GM23338 (cell line): Measurements from ENCODE around the gene NFATC2IP. TPM values are rescaled to one million over a fixed set of nuclear protein-coding genes. Genes with fewer than 3 reads are reported as not detected.

ENCODE experiments used
- ATAC-seq: fragments of 200-7000 bp; cut with Tn5 transposase; 3 replicates; pipeline ENCODE4 v1.9.1; 2020
- DNase-seq: peaks from one replicate; pipeline ENCODE4 v3.0.0-alpha.2; 2015; ENCODE audit warnings: low spot score
- H2AFZ ChIP-seq: fragments of 200-600 bp; sonication (generic); 2 replicates; pipeline ENCODE4 v1.8.0; 2016; ENCODE audit warnings: antibody characterized with exemption, mild to moderate bottlenecking, moderate library complexity
- H3F3A ChIP-seq: fragments of 200-600 bp; sonication (generic); replicated peaks from 2 replicates; pipeline ENCODE4 v1.8.0; 2017; ENCODE audit warnings: antibody characterized with exemption, mixed run types, low read depth
- H3K27ac ChIP-seq: fragments of 200-600 bp; sonication (generic); 2 replicates; pipeline ENCODE4 v1.6.1; 2016; ENCODE audit warnings: low read depth
- H3K27me3 ChIP-seq: fragments of 200-600 bp; sonication (generic); 2 replicates; pipeline ENCODE4 v1.8.0; 2016; ENCODE audit warnings: mild to moderate bottlenecking, mixed run types, moderate library complexity; ENCODE audit not compliant: insufficient read depth
- H3K36me3 ChIP-seq: fragments of 200-600 bp; sonication (generic); 2 replicates; pipeline ENCODE4 v1.8.0; 2016; ENCODE audit warnings: mild to moderate bottlenecking; ENCODE audit not compliant: insufficient read depth
- H3K4me1 ChIP-seq: fragments of 200-600 bp; sonication (generic); 2 replicates; pipeline ENCODE4 v1.8.0; 2016; ENCODE audit warnings: mild to moderate bottlenecking, moderate library complexity; ENCODE audit not compliant: insufficient read depth
- H3K4me2 ChIP-seq: fragments of 200-600 bp; sonication (generic); 2 replicates; pipeline ENCODE4 v1.7.1; 2017; ENCODE audit warnings: mixed run types
- H3K4me3 ChIP-seq: fragments of 200-600 bp; sonication (generic); 2 replicates; pipeline ENCODE4 v1.6.1; 2016; ENCODE audit warnings: mixed run types
- H3K79me2 ChIP-seq: fragments of 200-600 bp; sonication (generic); replicated peaks from 2 replicates; pipeline ENCODE4 v1.8.0; 2017; ENCODE audit warnings: mild to moderate bottlenecking; ENCODE audit not compliant: insufficient read depth
- H3K9me2 ChIP-seq: fragments of 200-600 bp; sonication (generic); 2 replicates; pipeline ENCODE4 v1.8.0; 2017; ENCODE audit not compliant: insufficient read depth
- H4K20me1 ChIP-seq: fragments of 200-600 bp; sonication (generic); replicated peaks from 2 replicates; pipeline ENCODE4 v1.8.0; 2017; ENCODE audit warnings: mild to moderate bottlenecking; ENCODE audit not compliant: insufficient read depth
- H3K27ac Mint-ChIP-seq: 2 replicates; pipeline ENCODE4 v1.8.0; 2020; ENCODE audit warnings: inconsistent platforms, mild to moderate bottlenecking, moderate library complexity, mixed read lengths
- H3K27me3 Mint-ChIP-seq: 3 replicates; pipeline ENCODE4 v1.8.0; 2022; ENCODE audit warnings: low read depth, mild to moderate bottlenecking, moderate library complexity, mixed read lengths, inconsistent platforms; ENCODE audit not compliant: insufficient read depth, poor library complexity
- H3K36me3 Mint-ChIP-seq: 3 replicates; pipeline ENCODE4 v1.8.0; 2021; ENCODE audit warnings: low read depth, mild to moderate bottlenecking, inconsistent platforms, moderate library complexity, mixed read lengths
- H3K4me1 Mint-ChIP-seq: 3 replicates; pipeline ENCODE4 v1.8.0; 2020; ENCODE audit warnings: mild to moderate bottlenecking, inconsistent platforms, mixed read lengths
- H3K4me3 Mint-ChIP-seq: 3 replicates; pipeline ENCODE4 v1.8.0; 2021; ENCODE audit warnings: moderate library complexity, mild to moderate bottlenecking, inconsistent platforms, mixed read lengths
- H3K9me3 Mint-ChIP-seq: 3 replicates; pipeline ENCODE4 v1.8.0; 2020; ENCODE audit warnings: moderate library complexity, mild to moderate bottlenecking, inconsistent platforms, mixed read lengths
- CREB1 ChIP-seq: fragments of 250-450 bp; sonication (Bioruptor Pico); IDR thresholded peaks from 2 replicates; pipeline ENCODE4 v1.5.0; 2020; ENCODE audit warnings: low read depth, mild to moderate bottlenecking, moderate library complexity
- EZH2 ChIP-seq: fragments of 200-600 bp; sonication (generic); IDR thresholded peaks from one replicate; pipeline ENCODE4 v1.8.0; 2017; ENCODE audit warnings: antibody characterized with exemption, mild to moderate bottlenecking, low read depth; ENCODE audit not compliant: unreplicated experiment
- EZH2phosphoT487 ChIP-seq: fragments of 200-600 bp; sonication (generic); IDR thresholded peaks from one replicate; pipeline ENCODE4 v1.8.1; 2018; ENCODE audit warnings: antibody characterized with exemption; ENCODE audit not compliant: unreplicated experiment
- JUNB ChIP-seq: IDR thresholded peaks from one replicate; pipeline ENCODE4 v1.6.1; 2016; ENCODE audit warnings: antibody characterized with exemption; ENCODE audit not compliant: unreplicated experiment
- NANOG ChIP-seq: IDR thresholded peaks from 2 replicates; pipeline ENCODE4 v1.6.1; 2016; ENCODE audit warnings: antibody characterized with exemption, borderline replicate concordance
- POLR2AphosphoS5 ChIP-seq: IDR thresholded peaks from 2 replicates; pipeline ENCODE4 v1.6.1; 2016; ENCODE audit warnings: antibody characterized with exemption, low read depth
- STAT1 ChIP-seq: IDR thresholded peaks from one replicate; pipeline ENCODE4 v1.6.1; 2016; ENCODE audit warnings: antibody characterized with exemption; ENCODE audit not compliant: unreplicated experiment
- ZNF114 ChIP-seq: fragments of 250-450 bp; sonication (Bioruptor Pico); IDR thresholded peaks from 2 replicates; pipeline ENCODE4 v1.5.0; 2020; ENCODE audit warnings: mild to moderate bottlenecking, moderate library complexity
- polyA plus RNA-seq: library from polyadenylated mRNA; unstranded; fragments of >200 nt; fragmentation: Nextera tagmentation; extraction: Ambion mirVana; gene quantifications from 2 replicates; pipeline ENCODE4 v1.2.1, GENCODE V29; 2016
- total RNA-seq: library from RNA; depleted of rRNA; stranded (reverse); fragments of >200 nt; shearing (Covaris generic); gene quantifications from 2 replicates; pipeline ENCODE4 v1.2.3, GENCODE V29; 2014
- TF ChIP-seq, protein P1 (sequence below): fragments of 250-450 bp; sonication (Bioruptor Pico); IDR thresholded peaks from 2 replicates; pipeline ENCODE4 v1.5.0; 2020; ENCODE audit warnings: mild to moderate bottlenecking, moderate library complexity
- TF ChIP-seq, protein P2 (sequence below): IDR thresholded peaks from 2 replicates; pipeline ENCODE4 v1.6.1; 2016; ENCODE audit warnings: antibody characterized with exemption
- TF ChIP-seq, protein P3 (sequence below): IDR thresholded peaks from one replicate; pipeline ENCODE4 v1.6.1; 2018; ENCODE audit warnings: antibody characterized with exemption; ENCODE audit not compliant: unreplicated experiment
- TF ChIP-seq, protein P4 (sequence below), 2 experiments: fragments of 200-600 bp in 1 of 2; sonication (generic) in 1 of 2; conservative IDR thresholded peaks; 2 replicates each; pipeline versions ENCODE4 v1.5.1 to v1.6.1; 2016 to 2017; ENCODE audit warnings: antibody characterized with exemption in 2 of 2, low read depth in 2 of 2, mild to moderate bottlenecking in 2 of 2, moderate library complexity in 1 of 2

The NFATC2IP gene
- total and polyA plus RNA-seq, 2 experiments from 2014 or later = 23.5 to 65.4 TPM

DNA sequence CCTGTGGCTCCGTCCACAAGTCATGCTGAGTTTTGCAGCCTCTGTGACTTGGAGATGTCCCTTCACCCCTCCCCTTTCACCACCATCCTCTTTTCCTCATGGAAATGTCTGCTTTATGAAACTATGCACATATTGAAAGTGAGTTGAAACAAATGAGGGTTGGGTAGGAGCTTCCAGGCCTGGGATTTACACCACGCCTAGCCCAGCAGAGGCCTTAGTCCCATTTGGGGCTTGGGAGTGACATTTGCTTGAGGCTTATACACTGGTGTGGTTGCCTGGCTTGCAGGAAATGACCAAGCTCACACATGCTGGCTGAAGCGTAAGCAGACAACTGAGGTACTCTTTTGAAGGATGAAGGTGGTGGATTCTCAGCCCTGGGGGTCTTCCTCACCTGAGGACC is 13.3 kb downstream of the NFATC2IP start:
- TF ChIP-seq CREB1 (CRISPR knock-in tag) (no peak), EZH2 (no peak), STAT1 (no peak), EZH2phosphoT487 (no peak), ZNF114 (CRISPR knock-in tag) (no peak), POLR2AphosphoS5 (no peak), JUNB (no peak), NANOG (no peak)
- TF ChIP-seq, protein P1, sequence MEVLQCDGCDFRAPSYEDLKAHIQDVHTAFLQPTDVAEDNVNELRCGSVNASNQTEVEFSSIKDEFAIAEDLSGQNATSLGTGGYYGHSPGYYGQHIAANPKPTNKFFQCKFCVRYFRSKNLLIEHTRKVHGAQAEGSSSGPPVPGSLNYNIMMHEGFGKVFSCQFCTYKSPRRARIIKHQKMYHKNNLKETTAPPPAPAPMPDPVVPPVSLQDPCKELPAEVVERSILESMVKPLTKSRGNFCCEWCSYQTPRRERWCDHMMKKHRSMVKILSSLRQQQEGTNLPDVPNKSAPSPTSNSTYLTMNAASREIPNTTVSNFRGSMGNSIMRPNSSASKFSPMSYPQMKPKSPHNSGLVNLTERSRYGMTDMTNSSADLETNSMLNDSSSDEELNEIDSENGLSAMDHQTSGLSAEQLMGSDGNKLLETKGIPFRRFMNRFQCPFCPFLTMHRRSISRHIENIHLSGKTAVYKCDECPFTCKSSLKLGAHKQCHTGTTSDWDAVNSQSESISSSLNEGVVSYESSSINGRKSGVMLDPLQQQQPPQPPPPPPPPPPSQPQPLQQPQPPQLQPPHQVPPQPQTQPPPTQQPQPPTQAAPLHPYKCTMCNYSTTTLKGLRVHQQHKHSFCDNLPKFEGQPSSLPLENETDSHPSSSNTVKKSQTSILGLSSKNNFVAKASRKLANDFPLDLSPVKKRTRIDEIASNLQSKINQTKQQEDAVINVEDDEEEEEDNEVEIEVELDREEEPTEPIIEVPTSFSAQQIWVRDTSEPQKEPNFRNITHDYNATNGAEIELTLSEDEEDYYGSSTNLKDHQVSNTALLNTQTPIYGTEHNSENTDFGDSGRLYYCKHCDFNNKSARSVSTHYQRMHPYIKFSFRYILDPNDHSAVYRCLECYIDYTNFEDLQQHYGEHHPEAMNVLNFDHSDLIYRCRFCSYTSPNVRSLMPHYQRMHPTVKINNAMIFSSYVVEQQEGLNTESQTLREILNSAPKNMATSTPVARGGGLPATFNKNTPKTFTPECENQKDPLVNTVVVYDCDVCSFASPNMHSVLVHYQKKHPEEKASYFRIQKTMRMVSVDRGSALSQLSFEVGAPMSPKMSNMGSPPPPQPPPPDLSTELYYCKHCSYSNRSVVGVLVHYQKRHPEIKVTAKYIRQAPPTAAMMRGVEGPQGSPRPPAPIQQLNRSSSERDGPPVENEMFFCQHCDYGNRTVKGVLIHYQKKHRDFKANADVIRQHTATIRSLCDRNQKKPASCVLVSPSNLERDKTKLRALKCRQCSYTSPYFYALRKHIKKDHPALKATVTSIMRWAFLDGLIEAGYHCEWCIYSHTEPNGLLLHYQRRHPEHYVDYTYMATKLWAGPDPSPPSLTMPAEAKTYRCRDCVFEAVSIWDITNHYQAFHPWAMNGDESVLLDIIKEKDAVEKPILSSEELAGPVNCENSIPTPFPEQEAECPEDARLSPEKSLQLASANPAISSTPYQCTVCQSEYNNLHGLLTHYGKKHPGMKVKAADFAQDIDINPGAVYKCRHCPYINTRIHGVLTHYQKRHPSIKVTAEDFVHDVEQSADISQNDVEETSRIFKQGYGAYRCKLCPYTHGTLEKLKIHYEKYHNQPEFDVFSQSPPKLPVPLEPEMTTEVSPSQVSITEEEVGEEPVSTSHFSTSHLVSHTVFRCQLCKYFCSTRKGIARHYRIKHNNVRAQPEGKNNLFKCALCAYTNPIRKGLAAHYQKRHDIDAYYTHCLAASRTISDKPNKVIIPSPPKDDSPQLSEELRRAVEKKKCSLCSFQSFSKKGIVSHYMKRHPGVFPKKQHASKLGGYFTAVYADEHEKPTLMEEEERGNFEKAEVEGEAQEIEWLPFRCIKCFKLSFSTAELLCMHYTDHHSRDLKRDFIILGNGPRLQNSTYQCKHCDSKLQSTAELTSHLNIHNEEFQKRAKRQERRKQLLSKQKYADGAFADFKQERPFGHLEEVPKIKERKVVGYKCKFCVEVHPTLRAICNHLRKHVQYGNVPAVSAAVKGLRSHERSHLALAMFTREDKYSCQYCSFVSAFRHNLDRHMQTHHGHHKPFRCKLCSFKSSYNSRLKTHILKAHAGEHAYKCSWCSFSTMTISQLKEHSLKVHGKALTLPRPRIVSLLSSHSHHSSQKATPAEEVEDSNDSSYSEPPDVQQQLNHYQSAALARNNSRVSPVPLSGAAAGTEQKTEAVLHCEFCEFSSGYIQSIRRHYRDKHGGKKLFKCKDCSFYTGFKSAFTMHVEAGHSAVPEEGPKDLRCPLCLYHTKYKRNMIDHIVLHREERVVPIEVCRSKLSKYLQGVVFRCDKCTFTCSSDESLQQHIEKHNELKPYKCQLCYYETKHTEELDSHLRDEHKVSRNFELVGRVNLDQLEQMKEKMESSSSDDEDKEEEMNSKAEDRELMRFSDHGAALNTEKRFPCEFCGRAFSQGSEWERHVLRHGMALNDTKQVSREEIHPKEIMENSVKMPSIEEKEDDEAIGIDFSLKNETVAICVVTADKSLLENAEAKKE = no peak
- TF ChIP-seq, protein P2, sequence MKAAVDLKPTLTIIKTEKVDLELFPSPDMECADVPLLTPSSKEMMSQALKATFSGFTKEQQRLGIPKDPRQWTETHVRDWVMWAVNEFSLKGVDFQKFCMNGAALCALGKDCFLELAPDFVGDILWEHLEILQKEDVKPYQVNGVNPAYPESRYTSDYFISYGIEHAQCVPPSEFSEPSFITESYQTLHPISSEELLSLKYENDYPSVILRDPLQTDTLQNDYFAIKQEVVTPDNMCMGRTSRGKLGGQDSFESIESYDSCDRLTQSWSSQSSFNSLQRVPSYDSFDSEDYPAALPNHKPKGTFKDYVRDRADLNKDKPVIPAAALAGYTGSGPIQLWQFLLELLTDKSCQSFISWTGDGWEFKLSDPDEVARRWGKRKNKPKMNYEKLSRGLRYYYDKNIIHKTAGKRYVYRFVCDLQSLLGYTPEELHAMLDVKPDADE = no peak
- TF ChIP-seq, protein P3, sequence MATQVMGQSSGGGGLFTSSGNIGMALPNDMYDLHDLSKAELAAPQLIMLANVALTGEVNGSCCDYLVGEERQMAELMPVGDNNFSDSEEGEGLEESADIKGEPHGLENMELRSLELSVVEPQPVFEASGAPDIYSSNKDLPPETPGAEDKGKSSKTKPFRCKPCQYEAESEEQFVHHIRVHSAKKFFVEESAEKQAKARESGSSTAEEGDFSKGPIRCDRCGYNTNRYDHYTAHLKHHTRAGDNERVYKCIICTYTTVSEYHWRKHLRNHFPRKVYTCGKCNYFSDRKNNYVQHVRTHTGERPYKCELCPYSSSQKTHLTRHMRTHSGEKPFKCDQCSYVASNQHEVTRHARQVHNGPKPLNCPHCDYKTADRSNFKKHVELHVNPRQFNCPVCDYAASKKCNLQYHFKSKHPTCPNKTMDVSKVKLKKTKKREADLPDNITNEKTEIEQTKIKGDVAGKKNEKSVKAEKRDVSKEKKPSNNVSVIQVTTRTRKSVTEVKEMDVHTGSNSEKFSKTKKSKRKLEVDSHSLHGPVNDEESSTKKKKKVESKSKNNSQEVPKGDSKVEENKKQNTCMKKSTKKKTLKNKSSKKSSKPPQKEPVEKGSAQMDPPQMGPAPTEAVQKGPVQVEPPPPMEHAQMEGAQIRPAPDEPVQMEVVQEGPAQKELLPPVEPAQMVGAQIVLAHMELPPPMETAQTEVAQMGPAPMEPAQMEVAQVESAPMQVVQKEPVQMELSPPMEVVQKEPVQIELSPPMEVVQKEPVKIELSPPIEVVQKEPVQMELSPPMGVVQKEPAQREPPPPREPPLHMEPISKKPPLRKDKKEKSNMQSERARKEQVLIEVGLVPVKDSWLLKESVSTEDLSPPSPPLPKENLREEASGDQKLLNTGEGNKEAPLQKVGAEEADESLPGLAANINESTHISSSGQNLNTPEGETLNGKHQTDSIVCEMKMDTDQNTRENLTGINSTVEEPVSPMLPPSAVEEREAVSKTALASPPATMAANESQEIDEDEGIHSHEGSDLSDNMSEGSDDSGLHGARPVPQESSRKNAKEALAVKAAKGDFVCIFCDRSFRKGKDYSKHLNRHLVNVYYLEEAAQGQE = no peak
- TF ChIP-seq, protein P4, sequence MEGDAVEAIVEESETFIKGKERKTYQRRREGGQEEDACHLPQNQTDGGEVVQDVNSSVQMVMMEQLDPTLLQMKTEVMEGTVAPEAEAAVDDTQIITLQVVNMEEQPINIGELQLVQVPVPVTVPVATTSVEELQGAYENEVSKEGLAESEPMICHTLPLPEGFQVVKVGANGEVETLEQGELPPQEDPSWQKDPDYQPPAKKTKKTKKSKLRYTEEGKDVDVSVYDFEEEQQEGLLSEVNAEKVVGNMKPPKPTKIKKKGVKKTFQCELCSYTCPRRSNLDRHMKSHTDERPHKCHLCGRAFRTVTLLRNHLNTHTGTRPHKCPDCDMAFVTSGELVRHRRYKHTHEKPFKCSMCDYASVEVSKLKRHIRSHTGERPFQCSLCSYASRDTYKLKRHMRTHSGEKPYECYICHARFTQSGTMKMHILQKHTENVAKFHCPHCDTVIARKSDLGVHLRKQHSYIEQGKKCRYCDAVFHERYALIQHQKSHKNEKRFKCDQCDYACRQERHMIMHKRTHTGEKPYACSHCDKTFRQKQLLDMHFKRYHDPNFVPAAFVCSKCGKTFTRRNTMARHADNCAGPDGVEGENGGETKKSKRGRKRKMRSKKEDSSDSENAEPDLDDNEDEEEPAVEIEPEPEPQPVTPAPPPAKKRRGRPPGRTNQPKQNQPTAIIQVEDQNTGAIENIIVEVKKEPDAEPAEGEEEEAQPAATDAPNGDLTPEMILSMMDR (conservative IDR thresholded peaks at IDR 0.05; ENCODE audit: low read depth in 2 of 2) = no peak
- no peak overlapping the region for H3K4me3 ChIP-seq
- H3F3A ChIP-seq = no peaks in the 10 kb centered on the region
- H3K36me3 Mint-ChIP-seq = peaks cover 55% of the 10 kb centered on the region
- no peaks in the 10 kb centered on the region for H3K79me2 ChIP-seq
- H3K27me3 ChIP-seq = no peaks in the 10 kb centered on the region
- peaks cover 3% of the 10 kb centered on the region for H3K27me3 Mint-ChIP-seq
- no peaks in the 10 kb centered on the region for H3K4me1 ChIP-seq
- H3K36me3 ChIP-seq = peaks cover 29% of the 10 kb centered on the region
- H3K27ac Mint-ChIP-seq = no peak overlapping the region
- no peak overlapping the region for H3K4me2 ChIP-seq
- no peaks in the 10 kb centered on the region for H3K4me1 Mint-ChIP-seq
- H4K20me1 ChIP-seq = peaks cover 16% of the 10 kb centered on the region
- no peaks in the 10 kb centered on the region for H3K9me2 ChIP-seq
- no peaks in the 10 kb centered on the region for H3K9me3 Mint-ChIP-seq
- H2AFZ ChIP-seq = no peak overlapping the region
- ATAC-seq = no peak
- H3K27ac ChIP-seq = no peak overlapping the region
- no peak for DNase-seq
- no peak overlapping the region for H3K4me3 Mint-ChIP-seq
